COR-L47 (cell line): ENCODE measurements around the gene BSND.
"Not testable (repeated sequence)": the region's sequence is repeated elsewhere in the genome, so short reads cannot be mapped to it uniquely, and the experiment has no call there.

Experiments used
- DNase-seq: peaks from one replicate; lab custom pipeline; 2025; lab: John Stamatoyannopoulos, UW

The BSND gene

DNA sequence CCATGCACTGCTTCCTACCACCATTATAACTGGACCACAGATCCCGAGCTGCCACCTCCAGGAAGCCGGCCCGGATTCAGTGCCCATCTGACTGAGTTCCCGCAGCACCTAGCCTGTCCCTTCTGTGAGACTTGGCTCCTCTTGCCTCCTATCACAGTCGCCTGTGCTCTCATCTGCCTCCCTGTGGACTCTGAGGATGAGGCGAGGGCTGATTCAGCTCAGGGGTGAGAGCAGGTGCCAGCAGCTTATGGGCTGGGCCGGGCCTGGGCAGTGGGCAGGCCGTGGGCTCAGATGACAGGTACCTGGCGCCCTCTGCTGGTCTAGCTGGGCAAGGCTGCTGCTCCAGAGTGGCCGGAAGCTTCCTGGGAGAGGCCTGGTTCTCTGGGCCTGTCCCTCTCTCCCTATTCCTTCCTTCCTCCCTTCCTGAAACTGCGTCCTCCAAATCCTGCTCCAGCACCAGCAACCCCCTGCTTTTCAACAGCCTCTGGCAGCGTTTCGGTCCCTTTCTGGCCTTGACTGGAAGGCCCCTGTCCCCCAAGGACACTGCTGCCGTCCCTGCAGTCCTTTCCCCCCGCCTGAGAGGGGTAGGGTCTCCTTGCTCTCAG lies 23.3 kb downstream of the BSND start:
- peak; percentile 89 for DNase-seq

GRCh38 chr1:55024163-55024562 lies 25.4 kb downstream of the BSND start:
- DNase-seq: not testable (repeated sequence)

DNA sequence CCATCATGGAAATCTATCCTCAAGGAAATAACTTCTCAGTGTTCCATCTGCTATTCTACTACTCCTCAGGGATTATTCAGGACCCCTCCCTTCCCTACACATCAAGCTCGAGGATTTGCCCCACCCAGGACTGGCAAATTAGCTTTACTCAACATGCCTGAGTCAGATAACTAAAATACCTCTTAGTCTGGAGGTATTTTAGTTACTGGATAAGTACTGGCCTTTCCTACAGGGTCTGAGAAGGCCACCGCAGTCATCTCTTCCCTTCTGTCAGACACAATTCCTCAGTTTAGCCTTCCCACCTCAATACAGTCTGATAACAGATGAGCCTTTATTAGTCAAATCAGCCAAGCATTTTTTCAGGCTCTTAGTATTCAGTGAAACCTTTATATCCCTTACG lies 27.9 kb downstream of the BSND start:
- DNase-seq: not testable (repeated sequence)

- DNase-seq: not testable (repeated sequence)
Measured at GRCh38 chr1:55031098-55031497, 32.4 kb downstream of the BSND start.

DNA sequence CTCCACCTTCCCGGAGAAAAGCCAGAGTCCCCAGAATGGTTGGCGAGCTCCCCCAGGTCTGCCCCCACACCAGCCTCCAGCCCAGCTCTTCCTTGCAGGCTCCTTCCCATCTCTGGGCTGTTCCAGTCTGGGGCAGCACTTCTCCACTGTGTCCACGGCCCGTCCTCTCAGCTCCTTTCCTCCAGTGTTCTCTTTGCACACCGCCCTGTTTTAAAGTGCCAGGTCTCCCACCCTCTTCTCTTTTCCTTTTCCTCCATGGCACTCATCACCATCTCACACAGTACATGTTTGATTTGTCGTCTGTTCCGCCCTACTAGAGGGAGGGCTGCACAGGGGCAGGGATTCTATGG lies 34.5 kb downstream of the BSND start:
- DNase-seq: no peak

DNA sequence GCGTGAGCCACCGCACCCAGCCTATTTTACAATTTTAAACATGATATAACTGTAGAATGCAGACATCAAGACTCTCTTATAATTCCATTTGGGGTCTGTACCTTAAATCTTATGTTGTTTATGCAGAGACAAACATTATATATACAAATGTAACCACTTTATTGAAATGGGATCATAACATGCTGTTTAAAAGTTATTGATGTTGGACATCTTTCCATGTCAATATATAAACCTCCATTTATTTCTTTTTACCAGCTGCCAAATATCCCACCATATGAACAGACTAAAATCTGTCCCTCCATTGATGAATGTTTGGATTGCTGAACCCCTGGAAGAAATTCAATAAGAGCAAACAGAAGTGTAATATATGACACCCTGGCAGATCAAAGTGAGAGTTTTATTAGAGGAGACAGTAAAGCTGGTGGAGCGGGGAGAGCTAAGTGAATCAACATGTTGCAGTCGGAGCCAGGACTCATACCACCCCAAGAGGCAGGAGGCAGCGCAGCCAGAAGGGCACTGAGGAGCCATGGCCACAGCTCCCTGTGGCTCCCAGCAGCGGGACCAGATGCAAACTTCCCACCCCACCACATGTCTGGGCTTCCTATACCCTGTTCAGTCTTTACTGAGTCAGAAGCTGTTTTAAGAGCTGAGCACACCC lies 35.9 kb downstream of the BSND start:
- no peak for DNase-seq

- no peak for DNase-seq
Measured at GRCh38 chr1:55035904-55036303, 37.2 kb downstream of the BSND start.

DNA sequence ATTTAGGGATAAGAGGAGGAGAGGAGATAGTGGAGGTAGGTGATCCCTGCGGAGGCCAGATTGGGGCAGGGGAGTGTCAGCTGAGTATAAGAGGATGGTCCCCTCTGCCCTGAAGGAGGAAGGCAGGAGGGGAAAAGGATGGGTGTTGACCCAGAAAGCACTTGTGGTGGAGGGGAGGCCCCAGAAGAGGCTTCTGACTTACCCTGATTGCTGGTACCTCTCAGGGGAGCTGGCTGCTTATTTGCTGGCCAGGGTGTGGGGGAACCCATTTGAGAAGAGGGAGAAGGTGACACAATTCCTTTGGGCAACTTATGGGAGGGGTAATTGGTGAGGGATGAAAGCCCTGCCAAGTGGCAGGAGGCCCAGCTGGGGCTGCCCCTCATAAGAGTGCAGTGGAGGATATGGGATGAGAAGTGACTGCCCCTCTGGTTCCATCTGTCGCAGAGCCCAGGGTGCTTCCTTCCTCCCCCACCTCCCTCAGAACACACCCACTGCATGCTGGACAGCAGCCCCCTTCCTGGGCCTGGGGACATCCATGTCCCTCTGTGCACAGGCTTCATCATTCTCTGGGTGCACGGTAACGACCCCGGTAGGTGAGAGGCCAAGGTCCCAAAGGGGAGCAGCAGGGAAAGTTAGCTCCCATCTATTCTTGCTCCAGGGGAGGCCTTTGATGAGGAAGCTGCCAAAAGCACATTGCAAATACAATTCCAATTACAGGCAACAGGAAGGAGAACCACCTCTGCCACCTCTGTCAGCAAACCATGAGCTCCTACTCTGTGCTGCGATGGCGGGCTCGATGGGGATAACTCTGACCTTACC lies 39.2 kb downstream of the BSND start:
- no peak for DNase-seq

DNA sequence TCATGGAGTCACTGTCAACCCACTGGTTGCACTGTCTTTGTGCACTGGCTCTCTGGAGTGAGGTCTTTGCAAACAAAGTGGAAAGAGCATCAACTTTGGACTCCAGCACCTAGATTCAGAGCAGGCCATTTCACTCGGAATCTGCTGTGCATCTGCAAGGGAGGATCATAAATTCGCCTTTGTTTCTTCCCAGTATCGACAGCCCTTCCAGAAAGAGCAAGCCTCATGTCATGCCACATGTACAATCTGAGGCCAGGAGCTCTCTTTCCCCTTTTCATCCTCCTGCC lies 39.8 kb downstream of the BSND start:
- DNase-seq: no peak

GRCh38 chr1:55038974-55039341 lies 40.2 kb downstream of the BSND start:
- DNase-seq: no peak

DNA sequence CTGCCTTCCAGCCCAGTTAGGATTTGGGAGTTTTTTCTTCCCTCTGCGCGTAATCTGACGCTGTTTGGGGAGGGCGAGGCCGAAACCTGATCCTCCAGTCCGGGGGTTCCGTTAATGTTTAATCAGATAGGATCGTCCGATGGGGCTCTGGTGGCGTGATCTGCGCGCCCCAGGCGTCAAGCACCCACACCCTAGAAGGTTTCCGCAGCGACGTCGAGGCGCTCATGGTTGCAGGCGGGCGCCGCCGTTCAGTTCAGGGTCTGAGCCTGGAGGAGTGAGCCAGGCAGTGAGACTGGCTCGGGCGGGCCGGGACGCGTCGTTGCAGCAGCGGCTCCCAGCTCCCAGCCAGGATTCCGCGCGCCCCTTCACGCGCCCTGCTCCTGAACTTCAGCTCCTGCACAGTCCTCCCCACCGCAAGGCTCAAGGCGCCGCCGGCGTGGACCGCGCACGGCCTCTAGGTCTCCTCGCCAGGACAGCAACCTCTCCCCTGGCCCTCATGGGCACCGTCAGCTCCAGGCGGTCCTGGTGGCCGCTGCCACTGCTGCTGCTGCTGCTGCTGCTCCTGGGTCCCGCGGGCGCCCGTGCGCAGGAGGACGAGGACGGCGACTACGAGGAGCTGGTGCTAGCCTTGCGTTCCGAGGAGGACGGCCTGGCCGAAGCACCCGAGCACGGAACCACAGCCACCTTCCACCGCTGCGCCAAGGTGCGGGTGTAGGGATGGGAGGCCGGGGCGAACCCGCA lies 40.8 kb downstream of the BSND start, which contains the start of gene PCSK9:
PCSK9 (plus strand) TSS at position 207 of the 741 bp plus-strand sequence; CDS start at position 497, 290 bp downstream.
- DNase-seq: no peak

- no peak for DNase-seq
Measured at GRCh38 chr1:55040083-55040932, 41.6 kb downstream of the BSND start.

DNA sequence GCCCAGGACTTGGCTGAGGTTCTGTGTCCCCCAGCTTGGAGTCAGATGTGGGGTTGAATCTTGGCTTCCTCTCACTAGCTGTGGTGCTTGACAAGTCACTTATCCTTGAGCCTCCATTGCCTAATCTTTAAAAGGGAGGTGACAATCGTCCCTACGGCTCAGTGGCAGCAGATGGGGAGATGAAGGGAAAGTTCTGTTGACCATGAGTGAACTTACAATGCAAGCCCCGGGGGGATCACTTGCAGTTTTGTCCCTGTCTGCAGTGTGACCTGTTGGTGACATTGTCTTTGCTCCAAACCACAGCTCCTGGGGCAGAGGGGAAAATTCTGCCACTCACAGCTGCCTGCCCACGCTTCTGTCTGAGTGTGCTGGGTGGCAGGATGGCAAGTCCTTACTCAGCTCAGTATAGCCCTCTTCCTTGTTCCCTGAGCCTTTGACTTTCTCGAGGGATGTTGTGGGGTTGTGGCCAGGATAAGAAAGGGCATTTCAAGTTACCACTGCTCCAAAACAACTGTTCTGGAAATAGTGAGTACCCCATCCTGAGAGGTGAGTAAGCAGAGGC lies 42.3 kb downstream of the BSND start:
- DNase-seq: no peak

DNA sequence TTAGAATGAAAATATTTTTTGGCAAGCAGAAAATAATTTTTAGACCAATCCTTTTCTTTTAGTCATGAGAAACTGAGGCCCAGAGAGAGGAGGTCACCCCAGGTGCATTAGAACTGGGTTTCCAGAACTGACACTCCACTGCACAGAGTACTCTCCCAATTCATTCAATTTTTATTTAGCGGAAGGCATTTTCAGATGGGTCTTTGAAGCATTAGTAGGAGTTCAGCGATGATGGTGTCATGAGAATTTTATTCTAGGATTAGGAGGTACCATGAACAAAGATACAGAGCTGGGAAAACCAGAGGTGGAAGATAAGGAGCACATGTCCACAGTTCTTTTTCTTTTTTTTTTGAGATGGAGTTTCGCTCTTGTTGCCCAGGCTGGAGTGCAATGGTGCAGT lies 42.9 kb downstream of the BSND start:
- no peak for DNase-seq

GRCh38 chr1:55043011-55043410 lies 44.3 kb downstream of the BSND start:
- no peak for DNase-seq

- DNase-seq: no peak
Measured at GRCh38 chr1:55043726-55044125, 45.0 kb downstream of the BSND start.

- no peak for DNase-seq
Measured at GRCh38 chr1:55044617-55045397, 46.1 kb downstream of the BSND start.

- DNase-seq: no peak
Measured at GRCh38 chr1:55045430-55045829, 46.7 kb downstream of the BSND start.

DNA sequence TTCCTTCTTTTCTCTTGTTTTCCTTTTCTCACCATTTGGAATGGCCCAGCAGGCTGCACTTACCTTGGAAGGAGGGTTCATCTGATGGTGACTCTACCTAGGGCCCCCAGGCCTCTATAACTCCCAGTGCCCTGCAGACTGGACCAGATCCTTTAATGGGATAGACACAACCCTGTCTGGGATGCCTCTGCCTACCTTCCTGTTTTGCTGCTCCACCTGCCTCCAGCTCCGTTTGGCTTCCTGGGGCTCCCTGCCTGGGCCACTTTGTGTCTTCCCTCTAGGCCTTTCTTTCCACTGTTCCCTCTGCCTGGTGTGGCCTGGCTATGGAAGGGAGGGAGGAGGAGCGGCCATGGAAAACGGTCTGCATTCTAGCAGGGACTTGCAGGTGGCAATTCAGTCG lies 48.1 kb downstream of the BSND start:
- DNase-seq: no peak

DNA sequence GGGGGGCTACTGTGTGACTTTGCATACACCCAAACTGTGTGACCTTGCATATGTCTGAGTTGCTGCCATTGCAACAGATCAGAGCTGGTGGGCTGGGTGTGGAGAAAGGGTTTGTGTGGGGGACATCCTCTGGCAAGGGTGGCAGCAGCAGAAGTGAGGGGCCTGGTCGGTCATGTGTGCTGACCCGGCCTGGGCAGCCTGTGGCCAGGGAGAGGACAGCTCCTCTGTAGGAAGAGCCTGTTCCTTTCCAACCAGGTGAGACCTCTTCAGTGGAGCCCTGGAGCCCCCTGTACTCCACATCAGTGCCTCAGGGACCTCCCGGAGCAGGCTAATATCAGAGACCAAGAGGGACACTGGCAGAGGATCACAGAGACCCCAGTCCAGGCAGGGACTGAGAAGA lies 48.9 kb downstream of the BSND start:
- no peak for DNase-seq
